Neural cell (in vitro differentiated cells): ENCODE results near the gene FOXS1. TPM values are rescaled to one million over a fixed set of nuclear protein-coding genes. Genes with fewer than 3 reads are reported as not detected.
A peak's percentile ranks its signal among the peaks of the same experiment; 100 is the strongest.

Experiments
- H2AFZ ChIP-seq: fragments of 200-600, 300-800 bp; sonication (generic), shearing (Covaris generic); 2 replicates; pipeline ENCODE4 v1.6.0; 2014; ENCODE audit warnings: low read depth, mild to moderate bottlenecking, antibody characterized with exemption, low read length, moderate library complexity
- H3F3A ChIP-seq: fragments of 200-600 bp; shearing (Covaris generic); 2 replicates; pipeline ENCODE4 v1.6.1; 2016; ENCODE audit warnings: mild to moderate bottlenecking, moderate library complexity, mixed read lengths, antibody characterized with exemption, low read length; ENCODE audit not compliant: insufficient read depth, poor library complexity, severe bottlenecking
- H3K27ac ChIP-seq: fragments of 200-600, 300-800 bp; sonication (generic), shearing (Covaris generic); 2 replicates; pipeline ENCODE4 v1.5.1; 2014; ENCODE audit warnings: mild to moderate bottlenecking, low read length, moderate library complexity
- H3K27me3 ChIP-seq: fragments of 300-800, 200-600 bp; sonication (generic), shearing (Covaris generic); 2 replicates; pipeline ENCODE4 v1.6.0; 2014; ENCODE audit warnings: mild to moderate bottlenecking, low read depth, low read length, moderate library complexity; ENCODE audit not compliant: insufficient read depth
- H3K36me3 ChIP-seq: fragments of 300-800, 200-600 bp; sonication (generic), shearing (Covaris generic); 2 replicates; pipeline ENCODE4 v1.5.1; 2014; ENCODE audit warnings: mild to moderate bottlenecking, antibody characterized with exemption, low read length, moderate library complexity; ENCODE audit not compliant: insufficient read depth
- H3K4me2 ChIP-seq: fragments of 300-800, 200-600 bp; sonication (generic), shearing (Covaris generic); 2 replicates; pipeline ENCODE4 v1.6.0; 2014; ENCODE audit warnings: mild to moderate bottlenecking, low read length
- H3K4me3 ChIP-seq: fragments of 300-800, 200-600 bp; sonication (generic), shearing (Covaris generic); 2 replicates; pipeline ENCODE4 v1.5.1; 2014; ENCODE audit warnings: mild to moderate bottlenecking, low read length, moderate library complexity
- H3K79me2 ChIP-seq: fragments of 200-600 bp; shearing (Covaris generic); replicated peaks from 2 replicates; pipeline ENCODE4 v1.6.0; 2014; ENCODE audit warnings: mild to moderate bottlenecking, low read length, moderate library complexity; ENCODE audit not compliant: insufficient read depth
- H3K9ac ChIP-seq: fragments of 300-800, 200-600 bp; sonication (generic), shearing (Covaris generic); 2 replicates; pipeline ENCODE4 v1.6.1; 2016; ENCODE audit warnings: mild to moderate bottlenecking, low read length, mixed read lengths
- H3K9me2 ChIP-seq: fragments of 200-600 bp; shearing (Covaris generic); 2 replicates; pipeline ENCODE4 v1.6.1; 2016; ENCODE audit warnings: mild to moderate bottlenecking, low read length, mixed read lengths; ENCODE audit not compliant: insufficient read depth
- H3K9me3 ChIP-seq: fragments of 200-600, 300-800 bp; sonication (generic), shearing (Covaris generic); 2 replicates; pipeline ENCODE4 v1.6.1; 2016; ENCODE audit warnings: mild to moderate bottlenecking, mixed run types, low read length, moderate library complexity, mixed read lengths
- H4K20me1 ChIP-seq: fragments of 200-600 bp; shearing (Covaris generic); 2 replicates; pipeline ENCODE4 v1.6.1; 2016; ENCODE audit warnings: mild to moderate bottlenecking, mixed run types; ENCODE audit not compliant: insufficient read depth
- EP300 ChIP-seq: fragments of 450-650 bp; conservative IDR thresholded peaks from 2 replicates; pipeline ENCODE4 v1.6.1; 2014; ENCODE audit warnings: antibody characterized with exemption, mild to moderate bottlenecking, moderate library complexity; ENCODE audit not compliant: poor library complexity, severe bottlenecking
- EZH2 ChIP-seq: fragments of 200-600, 300-800 bp; shearing (Covaris generic), sonication (generic); IDR thresholded peaks from 2 replicates; pipeline ENCODE4 v1.6.1; 2014; ENCODE audit warnings: antibody characterized with exemption, low read length, borderline replicate concordance, mild to moderate bottlenecking; ENCODE audit not compliant: insufficient read depth, poor library complexity, severe bottlenecking
- MXI1 ChIP-seq: fragments of 450-650 bp; conservative IDR thresholded peaks from 2 replicates; pipeline ENCODE4 v1.6.1; 2014; ENCODE audit warnings: antibody characterized with exemption, mild to moderate bottlenecking; ENCODE audit not compliant: poor library complexity, severe bottlenecking
- POLR2AphosphoS5 ChIP-seq: IDR thresholded peaks from 2 replicates; pipeline ENCODE4 v1.6.1; 2012
- RAD21 ChIP-seq: fragments of 450-650 bp; conservative IDR thresholded peaks from 2 replicates; pipeline ENCODE4 v1.6.1; 2014; ENCODE audit warnings: antibody characterized with exemption, mild to moderate bottlenecking, moderate library complexity
- SMC3 ChIP-seq: fragments of 450-650 bp; conservative IDR thresholded peaks from 2 replicates; pipeline ENCODE4 v1.6.1; 2014; ENCODE audit warnings: antibody characterized with exemption, mild to moderate bottlenecking, moderate library complexity; ENCODE audit not compliant: poor library complexity
- TAF1 ChIP-seq: IDR thresholded peaks from 2 replicates; pipeline ENCODE4 v1.6.1; 2012; ENCODE audit warnings: low read depth
- polyA plus RNA-seq: library from polyadenylated mRNA; depleted of rRNA; stranded (reverse); fragments of >200 nt; gene quantifications from 2 replicates; pipeline ENCODE4 v1.2.3, GENCODE V29; 2014
- TF ChIP-seq, protein P1 (sequence below): fragments of 450-650 bp; IDR thresholded peaks from 2 replicates; pipeline ENCODE4 v1.5.1; 2014; ENCODE audit warnings: antibody characterized with exemption, mild to moderate bottlenecking, moderate library complexity; ENCODE audit not compliant: poor library complexity, severe bottlenecking
- TF ChIP-seq, protein P2 (sequence below): IDR thresholded peaks from 2 replicates; pipeline ENCODE4 v1.6.1; 2012; ENCODE audit warnings: borderline replicate concordance

FOXS1 gene
- polyA plus RNA-seq, 1 donor from 2014 or later, result not detected

DNA sequence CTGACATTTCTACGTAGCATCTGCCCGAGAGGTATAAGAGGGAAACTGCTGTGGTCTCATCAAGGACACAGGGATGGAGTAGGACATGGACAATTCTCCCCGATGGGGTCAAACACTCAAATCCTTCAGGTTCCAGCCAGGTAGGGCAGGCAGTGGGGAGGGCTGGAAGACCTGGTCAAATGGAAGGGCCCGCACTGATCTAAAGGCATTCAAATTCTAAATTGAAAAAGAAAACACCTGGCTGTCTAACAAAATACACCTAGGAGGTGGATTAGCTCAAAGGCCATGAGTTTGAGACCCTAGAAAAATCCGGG, 16.7 kb upstream of the FOXS1 start:
- Histone ChIP-seq H3F3A (peaks cover 8% of the 10 kb centered on the region), H3K9me3 (no peaks in the 10 kb centered on the region), H2AFZ (peak overlapping the region; percentile 87), H3K9ac (peak overlapping the region; percentile 84), H3K36me3 (no peaks in the 10 kb centered on the region), H4K20me1 (no peaks in the 10 kb centered on the region), H3K79me2 (no peaks in the 10 kb centered on the region), H3K9me2 (no peaks in the 10 kb centered on the region), H3K27ac (peak overlapping the region; percentile 92), H3K4me3 (peak overlapping the region; percentile 75), H3K4me2 (peak overlapping the region; percentile 77), H3K27me3 (no peaks in the 10 kb centered on the region)
- TF ChIP-seq, protein P1, sequence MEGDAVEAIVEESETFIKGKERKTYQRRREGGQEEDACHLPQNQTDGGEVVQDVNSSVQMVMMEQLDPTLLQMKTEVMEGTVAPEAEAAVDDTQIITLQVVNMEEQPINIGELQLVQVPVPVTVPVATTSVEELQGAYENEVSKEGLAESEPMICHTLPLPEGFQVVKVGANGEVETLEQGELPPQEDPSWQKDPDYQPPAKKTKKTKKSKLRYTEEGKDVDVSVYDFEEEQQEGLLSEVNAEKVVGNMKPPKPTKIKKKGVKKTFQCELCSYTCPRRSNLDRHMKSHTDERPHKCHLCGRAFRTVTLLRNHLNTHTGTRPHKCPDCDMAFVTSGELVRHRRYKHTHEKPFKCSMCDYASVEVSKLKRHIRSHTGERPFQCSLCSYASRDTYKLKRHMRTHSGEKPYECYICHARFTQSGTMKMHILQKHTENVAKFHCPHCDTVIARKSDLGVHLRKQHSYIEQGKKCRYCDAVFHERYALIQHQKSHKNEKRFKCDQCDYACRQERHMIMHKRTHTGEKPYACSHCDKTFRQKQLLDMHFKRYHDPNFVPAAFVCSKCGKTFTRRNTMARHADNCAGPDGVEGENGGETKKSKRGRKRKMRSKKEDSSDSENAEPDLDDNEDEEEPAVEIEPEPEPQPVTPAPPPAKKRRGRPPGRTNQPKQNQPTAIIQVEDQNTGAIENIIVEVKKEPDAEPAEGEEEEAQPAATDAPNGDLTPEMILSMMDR, result no peak
- TF ChIP-seq POLR2AphosphoS5 (no peak), SMC3 (no peak), TAF1 (peak; percentile 68), MXI1 (no peak), RAD21 (peak; percentile 24), EZH2 (no peak), EP300 (peak; percentile 30)
- TF ChIP-seq, protein P2, sequence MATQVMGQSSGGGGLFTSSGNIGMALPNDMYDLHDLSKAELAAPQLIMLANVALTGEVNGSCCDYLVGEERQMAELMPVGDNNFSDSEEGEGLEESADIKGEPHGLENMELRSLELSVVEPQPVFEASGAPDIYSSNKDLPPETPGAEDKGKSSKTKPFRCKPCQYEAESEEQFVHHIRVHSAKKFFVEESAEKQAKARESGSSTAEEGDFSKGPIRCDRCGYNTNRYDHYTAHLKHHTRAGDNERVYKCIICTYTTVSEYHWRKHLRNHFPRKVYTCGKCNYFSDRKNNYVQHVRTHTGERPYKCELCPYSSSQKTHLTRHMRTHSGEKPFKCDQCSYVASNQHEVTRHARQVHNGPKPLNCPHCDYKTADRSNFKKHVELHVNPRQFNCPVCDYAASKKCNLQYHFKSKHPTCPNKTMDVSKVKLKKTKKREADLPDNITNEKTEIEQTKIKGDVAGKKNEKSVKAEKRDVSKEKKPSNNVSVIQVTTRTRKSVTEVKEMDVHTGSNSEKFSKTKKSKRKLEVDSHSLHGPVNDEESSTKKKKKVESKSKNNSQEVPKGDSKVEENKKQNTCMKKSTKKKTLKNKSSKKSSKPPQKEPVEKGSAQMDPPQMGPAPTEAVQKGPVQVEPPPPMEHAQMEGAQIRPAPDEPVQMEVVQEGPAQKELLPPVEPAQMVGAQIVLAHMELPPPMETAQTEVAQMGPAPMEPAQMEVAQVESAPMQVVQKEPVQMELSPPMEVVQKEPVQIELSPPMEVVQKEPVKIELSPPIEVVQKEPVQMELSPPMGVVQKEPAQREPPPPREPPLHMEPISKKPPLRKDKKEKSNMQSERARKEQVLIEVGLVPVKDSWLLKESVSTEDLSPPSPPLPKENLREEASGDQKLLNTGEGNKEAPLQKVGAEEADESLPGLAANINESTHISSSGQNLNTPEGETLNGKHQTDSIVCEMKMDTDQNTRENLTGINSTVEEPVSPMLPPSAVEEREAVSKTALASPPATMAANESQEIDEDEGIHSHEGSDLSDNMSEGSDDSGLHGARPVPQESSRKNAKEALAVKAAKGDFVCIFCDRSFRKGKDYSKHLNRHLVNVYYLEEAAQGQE, result peak; percentile 87

DNA sequence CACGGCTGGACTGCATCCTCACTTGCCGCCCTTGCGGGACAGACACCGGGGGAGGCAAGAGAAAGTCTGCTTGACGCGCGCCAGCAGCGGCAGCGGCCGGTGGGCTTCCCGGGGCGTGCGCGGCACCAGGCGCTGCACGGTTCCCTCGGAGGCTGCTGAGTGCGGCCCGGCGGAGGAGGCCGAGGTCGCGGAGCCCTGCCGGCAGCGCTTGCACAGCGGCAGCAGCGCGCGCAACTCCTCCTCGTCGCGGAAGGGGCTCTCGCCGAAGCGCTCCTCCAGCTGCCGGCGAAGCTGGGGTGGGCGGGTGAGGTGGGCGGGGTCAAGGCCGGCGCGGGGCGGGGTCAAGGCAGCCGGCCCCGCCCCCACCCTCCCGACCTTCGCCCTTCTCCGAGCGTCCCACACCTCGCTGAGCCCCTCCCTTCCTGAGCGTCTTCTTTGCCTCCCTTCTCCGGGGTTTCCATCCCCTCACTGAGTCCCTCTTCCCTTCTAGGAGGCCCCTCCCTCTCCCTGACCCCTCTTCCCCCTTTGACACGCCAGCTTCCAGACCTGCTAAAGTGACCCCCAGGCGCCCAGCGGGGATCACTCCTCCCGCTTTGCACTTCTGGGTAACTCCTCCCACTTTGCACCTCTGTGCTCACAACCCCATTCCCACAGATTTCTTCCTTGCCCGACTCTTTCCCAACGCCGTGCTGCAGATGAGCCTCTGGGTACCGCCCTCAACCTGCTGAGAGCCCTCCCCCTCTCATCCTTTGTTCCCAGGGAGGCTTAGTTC, 16.2 kb upstream of the FOXS1 start:
- Histone ChIP-seq H3K27ac (peak overlapping the region; percentile 92), H3K9me2 (no peaks in the 10 kb centered on the region), H3K27me3 (no peaks in the 10 kb centered on the region), H4K20me1 (no peaks in the 10 kb centered on the region), H3K4me3 (peak overlapping the region; percentile 75), H3F3A (peaks cover 8% of the 10 kb centered on the region), H3K9ac (peak overlapping the region; percentile 84), H3K36me3 (no peaks in the 10 kb centered on the region), H3K9me3 (no peaks in the 10 kb centered on the region), H3K4me2 (peak overlapping the region; percentile 77), H2AFZ (peak overlapping the region; percentile 88), H3K79me2 (no peaks in the 10 kb centered on the region)
- TF ChIP-seq EP300 (peak; percentile 35), TAF1 (peak; percentile 52), MXI1 (peak; percentile 69), SMC3 (peak; percentile 39), EZH2 (no peak), RAD21 (peak; percentile 30), POLR2AphosphoS5 (peak; percentile 92)
- TF ChIP-seq, protein P2, result no peak
- TF ChIP-seq, protein P1, result peak; percentile 37
